Ovary (tissue), 9 donors: Measurements from ENCODE around the gene NCOA3. TPM values are rescaled to one million over a fixed set of nuclear protein-coding genes. Genes with fewer than 3 reads are reported as not detected.

Experiments used
- DNase-seq, 5 donors: peaks; one replicate each; pipeline ENCODE4 v3.0.0-alpha.2; 2019 to 2020
- H3K27ac ChIP-seq, 2 donors: fragments of 200-600 bp; one replicate each; pipeline versions ENCODE4 v1.5.1 to v1.8.0; 2019 to 2022
- H3K27me3 ChIP-seq: fragments of 200-600 bp; one replicate; pipeline ENCODE4 v1.8.0; 2022
- H3K36me3 ChIP-seq: fragments of 200-600 bp; sonication (generic); one replicate; pipeline ENCODE4 v1.5.1; 2019
- H3K4me1 ChIP-seq: one replicate; pipeline ENCODE4 v1.8.1; 2013; ENCODE audit warnings: mild to moderate bottlenecking, moderate library complexity; ENCODE audit not compliant: insufficient read depth
- H3K4me3 ChIP-seq: fragments of 200-600 bp; sonication (generic); one replicate; pipeline ENCODE4 v1.5.1; 2017
- H3K9me3 ChIP-seq, 2 donors: fragments of 200-600 bp in 1 of 2; sonication (generic) in 1 of 2; one replicate each; pipeline versions ENCODE4 v1.5.1 to v1.8.1; 2013 to 2019; ENCODE audit warnings: mild to moderate bottlenecking in 1 of 2, moderate library complexity in 1 of 2
- EP300 ChIP-seq: sonication (generic); formaldehyde crosslinking; IDR thresholded peaks from one replicate; pipeline ENCODE4 v1.6.1; 2017; ENCODE audit warnings: antibody characterized with exemption
- POLR2A ChIP-seq: fragments of 450-650 bp; IDR thresholded peaks from one replicate; pipeline ENCODE4 v1.6.1; 2017; ENCODE audit warnings: antibody characterized with exemption, mild to moderate bottlenecking, moderate library complexity
- WGBS, 3 donors: extraction: QIAGEN DNeasy Blood & Tissue Kit in 1 of 3; methylation state at CpG; one replicate each; pipeline versions ENCODE4 v1.1.5 to v1.1.7; 2013 to 2017; 5-methylcytosine and 5-hydroxymethylcytosine counted together
- intact Hi-C, 4 donors: fragments of 100-400 bp; cut with DNase I; formaldehyde crosslinking; loops; one replicate each; pipeline versions ENCODE4 v1.11.0 to v1.15.1; 2022 to 2023
- polyA plus RNA-seq, 2 donors: library from polyadenylated mRNA; stranded (reverse); fragments of 200-250 nt in 1 of 2; fragments of 350-450 nt in 1 of 2; fragmentation: Illumina TruSeq in 1 of 2; extraction: RNeasy Lipid Tissue Mini Kit (QIAGEN cat#74804) in 1 of 2; gene quantifications; one replicate each; pipeline ENCODE4 v1.2.3, GENCODE V29; 2013 to 2014
- total RNA-seq, 7 donors: library from RNA; depleted of rRNA in 2 of 7; stranded (reverse); fragments of >200 nt in 2 of 7; fragmentation: NEBNext Ultra II Directional in 3 of 7; extraction: Animal tissue kit (Norgen Biotek cat#: 25700) in 3 of 7; gene quantifications; one replicate each; pipeline versions ENCODE4 v1.1.0 to v1.2.4, GENCODE V29; 2016 to 2023
- TF ChIP-seq, protein P1 (sequence below), 3 donors: fragments of 450-650 bp in 2 of 3; fragments of 200-600 bp in 1 of 3; IDR thresholded peaks; one replicate each; pipeline versions ENCODE4 v1.5.1 to v1.8.0; 2016 to 2022; ENCODE audit warnings: antibody characterized with exemption in 3 of 3, mild to moderate bottlenecking in 1 of 3
- donor health status: DM: no; HTN: no; CAD: no; lungs with moderate emphysema.
- donor health status: DM: no; HTN: no; CAD: no.
- donor health status: Bipolar disorder and iron deficiency.
- donor health status: DM: yes; HTN: yes; CAD: no.
- donor health status: DM: no; HTN: no; CAD: no.
- donor health status: DM: yes; HTN: yes; CAD: no.

Gene NCOA3
- total and polyA plus RNA-seq, 9 donors, result 8.2 to 32.4 (median 25.7) TPM

- TF ChIP-seq POLR2A (no peak), EP300 (no peak)
- TF ChIP-seq, protein P1, sequence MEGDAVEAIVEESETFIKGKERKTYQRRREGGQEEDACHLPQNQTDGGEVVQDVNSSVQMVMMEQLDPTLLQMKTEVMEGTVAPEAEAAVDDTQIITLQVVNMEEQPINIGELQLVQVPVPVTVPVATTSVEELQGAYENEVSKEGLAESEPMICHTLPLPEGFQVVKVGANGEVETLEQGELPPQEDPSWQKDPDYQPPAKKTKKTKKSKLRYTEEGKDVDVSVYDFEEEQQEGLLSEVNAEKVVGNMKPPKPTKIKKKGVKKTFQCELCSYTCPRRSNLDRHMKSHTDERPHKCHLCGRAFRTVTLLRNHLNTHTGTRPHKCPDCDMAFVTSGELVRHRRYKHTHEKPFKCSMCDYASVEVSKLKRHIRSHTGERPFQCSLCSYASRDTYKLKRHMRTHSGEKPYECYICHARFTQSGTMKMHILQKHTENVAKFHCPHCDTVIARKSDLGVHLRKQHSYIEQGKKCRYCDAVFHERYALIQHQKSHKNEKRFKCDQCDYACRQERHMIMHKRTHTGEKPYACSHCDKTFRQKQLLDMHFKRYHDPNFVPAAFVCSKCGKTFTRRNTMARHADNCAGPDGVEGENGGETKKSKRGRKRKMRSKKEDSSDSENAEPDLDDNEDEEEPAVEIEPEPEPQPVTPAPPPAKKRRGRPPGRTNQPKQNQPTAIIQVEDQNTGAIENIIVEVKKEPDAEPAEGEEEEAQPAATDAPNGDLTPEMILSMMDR (IDR thresholded peaks at IDR 0.05), result no peak
Measured at GRCh38 chr20:47531458-47531857, 29.8 kb downstream of the NCOA3 start.

GRCh38 chr20:47532002-47532401 lies 30.3 kb downstream of the NCOA3 start:
- Histone ChIP-seq H3K4me1 (peaks cover 1% of the 10 kb centered on the region), H3K36me3 (no peaks in the 10 kb centered on the region), H3K4me3 (no peak overlapping the region), H3K27me3 (no peaks in the 10 kb centered on the region), H3K27ac (no peak overlapping the region), H3K9me3 (no peaks in the 10 kb centered on the region)
- no peak for DNase-seq
- WGBS, 3 donors, result 90 to 94% (median 92%) methylated on average over 3 of the region's 3 CpGs
- TF ChIP-seq EP300, result no peak
- no peak for TF ChIP-seq POLR2A
- TF ChIP-seq, protein P1 (IDR thresholded peaks at IDR 0.05), result no peak
- intact Hi-C loops, result no loop called here

More at GRCh38 chr20:47531458-47531857, 29.8 kb downstream of the NCOA3 start:
- DNase-seq, result no peak
- Histone ChIP-seq H3K4me3 (no peak overlapping the region), H3K36me3 (no peaks in the 10 kb centered on the region), H3K9me3 (no peaks in the 10 kb centered on the region), H3K27ac (no peak overlapping the region), H3K4me1 (peaks cover 1% of the 10 kb centered on the region), H3K27me3 (no peaks in the 10 kb centered on the region)
- intact Hi-C loops, result no loop called here
- 80 to 89% (median 87%) methylated on average over 1 of the region's 1 CpG for WGBS, 3 donors

DNA sequence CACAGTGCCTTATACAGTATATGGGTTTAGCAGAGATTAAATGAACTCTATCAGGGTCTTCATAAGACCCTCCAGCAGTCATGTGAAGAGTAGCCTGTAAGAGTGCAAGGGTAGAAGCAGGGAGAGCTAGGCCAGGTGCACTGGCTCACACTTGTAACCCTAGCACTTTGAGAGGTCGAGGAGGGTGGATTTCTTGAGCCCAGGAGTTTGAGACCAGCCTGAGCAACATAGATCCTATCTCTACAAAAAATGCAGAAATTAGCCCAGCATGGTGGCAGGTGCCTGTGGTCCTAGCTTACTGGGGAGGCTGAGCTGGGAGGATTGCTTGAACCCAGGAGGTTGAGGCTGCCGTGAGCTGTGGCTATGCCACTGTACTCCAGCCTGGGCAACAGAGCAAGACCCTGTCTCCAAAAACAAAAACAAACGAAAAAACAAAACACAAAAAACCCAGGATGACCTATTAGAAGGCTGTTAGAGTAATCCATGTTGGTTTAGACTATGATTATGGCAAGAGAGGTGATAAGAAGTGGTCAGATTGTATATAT lies 31.9 kb downstream of the NCOA3 start:
- no peak overlapping the region for H3K4me3 ChIP-seq
- no peak overlapping the region for H3K27ac ChIP-seq
- no peaks in the 10 kb centered on the region for H3K36me3 ChIP-seq
- intact Hi-C loops, result no loop called here
- H3K27me3 ChIP-seq, result no peaks in the 10 kb centered on the region
- peaks cover 1% of the 10 kb centered on the region for H3K4me1 ChIP-seq
- DNase-seq, result no peak
- 75 to 90% (median 82%) methylated on average over 3 of the region's 3 CpGs for WGBS, 3 donors
- TF ChIP-seq EP300 (no peak), POLR2A (no peak)
- TF ChIP-seq, protein P1 (IDR thresholded peaks at IDR 0.05), result no peak
- H3K9me3 ChIP-seq, result no peaks in the 10 kb centered on the region

DNA sequence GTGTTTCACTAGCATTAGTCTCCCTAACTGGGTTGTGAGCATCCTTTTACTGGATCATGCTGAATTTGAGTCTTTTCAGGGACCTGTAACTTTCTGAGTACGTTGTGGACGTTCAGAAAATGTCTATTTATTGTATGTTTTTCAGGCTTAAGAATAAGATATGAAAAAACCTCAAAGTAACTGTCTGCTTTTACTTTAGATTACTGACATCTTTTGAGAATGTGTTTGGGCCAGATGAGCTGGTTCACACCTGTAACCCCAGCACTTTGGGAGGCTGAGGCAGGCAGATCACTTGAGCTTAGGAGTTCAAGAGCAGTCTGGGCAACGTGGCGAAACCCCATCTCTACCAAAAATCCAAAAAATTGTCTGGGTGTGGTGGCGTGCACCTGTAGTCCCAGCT lies 32.7 kb downstream of the NCOA3 start:
- Histone ChIP-seq H3K36me3 (no peaks in the 10 kb centered on the region), H3K4me3 (no peak overlapping the region), H3K9me3 (no peaks in the 10 kb centered on the region), H3K27me3 (no peaks in the 10 kb centered on the region), H3K27ac (no peak overlapping the region), H3K4me1 (peaks cover 1% of the 10 kb centered on the region)
- no peak for DNase-seq
- intact Hi-C loops, result no loop called here
- 86 to 95% (median 91%) methylated on average over 5 of the region's 5 CpGs for WGBS, 3 donors
- TF ChIP-seq, protein P1 (IDR thresholded peaks at IDR 0.05), result no peak
- TF ChIP-seq EP300, result no peak
- no peak for TF ChIP-seq POLR2A
